Measurements from ENCODE around the gene NOL12. TPM values are rescaled to one million over a fixed set of nuclear protein-coding genes. Genes with fewer than 3 reads are reported as not detected.
"Not testable (repeated sequence)": the region's sequence is repeated elsewhere in the genome, so short reads cannot be mapped to it uniquely, and the experiment has no call there.

Gene NOL12
- 19.2 TPM for total RNA-seq

- FAIRE-seq (no peak), DNase-seq (ENCODE audit: low spot score in 2 of 2) (peak; percentile 65 to 84)
These were observed at the start of gene NOL12 for GRCh38 chr22:37686002-37686982. Gene NOL12 (plus strand): TSS chr22:37686343. CDS start chr22:37686393, 50 bp downstream.

GRCh38 chr22:37636949-37637273 is 49.2 kb upstream of the NOL12 start:
- FAIRE-seq (no peak), DNase-seq (ENCODE audit: low spot score in 2 of 2) (no peak)

GRCh38 chr22:37638391-37639069 is 47.6 kb upstream of the NOL12 start:
- FAIRE-seq = no peak

GRCh38 chr22:37639070-37639760 is 46.9 kb upstream of the NOL12 start, which contains the start of gene SH3BP1:
Gene SH3BP1 (plus strand): TSS chr22:37639669. CDS start chr22:37639788, 119 bp downstream.
- no peak for FAIRE-seq
- peak; percentile 59 to 75 for DNase-seq (ENCODE audit: low spot score in 2 of 2)

More at GRCh38 chr22:37638391-37639069, 47.6 kb upstream of the NOL12 start:
- DNase-seq (ENCODE audit: low spot score in 2 of 2) = no peak

GRCh38 chr22:37639771-37640590 is 46.2 kb upstream of the NOL12 start:
- no peak for DNase-seq (ENCODE audit: low spot score in 2 of 2)
- no peak for FAIRE-seq

- FAIRE-seq = no peak
- DNase-seq (ENCODE audit: low spot score in 2 of 2) = no peak
These were observed 45.3 kb upstream of the NOL12 start for GRCh38 chr22:37640591-37641560.

GRCh38 chr22:37641561-37641949 is 44.6 kb upstream of the NOL12 start:
- DNase-seq (ENCODE audit: low spot score in 2 of 2) = no peak
- FAIRE-seq = no peak

GRCh38 chr22:37643225-37643847 is 42.8 kb upstream of the NOL12 start:
- no peak for FAIRE-seq
- DNase-seq (ENCODE audit: low spot score in 2 of 2) = peak; percentile 82 to 91

- DNase-seq (ENCODE audit: low spot score in 2 of 2) (no peak), FAIRE-seq (no peak)
These were observed 38.8 kb upstream of the NOL12 start for GRCh38 chr22:37647317-37647716.

GRCh38 chr22:37647928-37648327 is 38.2 kb upstream of the NOL12 start:
- DNase-seq (ENCODE audit: low spot score in 2 of 2) (no peak), FAIRE-seq (no peak)

- DNase-seq (ENCODE audit: low spot score in 2 of 2) (no peak), FAIRE-seq (no peak)
These were observed 35.5 kb upstream of the NOL12 start for GRCh38 chr22:37650463-37651136.

- DNase-seq (ENCODE audit: low spot score in 2 of 2) (no peak), FAIRE-seq (no peak)
These were observed 31.4 kb upstream of the NOL12 start for GRCh38 chr22:37654563-37655251.

GRCh38 chr22:37655252-37655563 is 30.9 kb upstream of the NOL12 start:
- FAIRE-seq = no peak
- DNase-seq (ENCODE audit: low spot score in 2 of 2) = no peak

GRCh38 chr22:37656583-37656982 is 29.6 kb upstream of the NOL12 start:
- FAIRE-seq; DNase-seq (ENCODE audit: low spot score in 2 of 2): not testable (repeated sequence)

GRCh38 chr22:37657590-37658132 is 28.5 kb upstream of the NOL12 start:
- no peak for FAIRE-seq
- DNase-seq (ENCODE audit: low spot score in 2 of 2) = no peak

GRCh38 chr22:37658133-37659065 is 27.7 kb upstream of the NOL12 start, which contains the start of gene PDXP:
Gene PDXP (plus strand): TSS chr22:37658723. CDS start chr22:37658783, 60 bp downstream.
- DNase-seq (ENCODE audit: low spot score in 2 of 2) = peak; percentile 99
- peak; percentile 93 for FAIRE-seq
